HEK293 (cell line): ENCODE data around the gene RIC8A.

Experiments
- RBAK ChIP-seq: fragments of 450-650 bp; formaldehyde crosslinking; IDR thresholded peaks from 2 replicates; pipeline ENCODE4 v1.5.1; 2016; ENCODE audit warnings: missing biosample characterization, missing genetic modification characterization
- REST ChIP-seq: fragments of 450-650 bp; formaldehyde crosslinking; IDR thresholded peaks from 2 replicates; pipeline ENCODE4 v1.5.1; 2016; ENCODE audit warnings: missing biosample characterization, missing genetic modification characterization
- ZBTB7A ChIP-seq: fragments of 450-650 bp; formaldehyde crosslinking; IDR thresholded peaks from 2 replicates; pipeline ENCODE4 v1.5.1; 2016; ENCODE audit warnings: low read depth, missing biosample characterization, missing genetic modification characterization
- ZNF768 ChIP-seq: fragments of 450-650 bp; formaldehyde crosslinking; IDR thresholded peaks from 2 replicates; pipeline ENCODE4 v1.5.1; 2018; ENCODE audit warnings: missing biosample characterization, mild to moderate bottlenecking, missing genetic modification characterization
- ZSCAN23 ChIP-seq: fragments of 450-650 bp; formaldehyde crosslinking; IDR thresholded peaks from 2 replicates; pipeline ENCODE4 v1.5.1; 2016; ENCODE audit warnings: missing biosample characterization, missing genetic modification characterization
- TF ChIP-seq, protein P1 (sequence below): fragments of 450-650 bp; formaldehyde crosslinking; IDR thresholded peaks from 2 replicates; pipeline ENCODE4 v1.5.1; 2016; ENCODE audit warnings: missing biosample characterization, missing genetic modification characterization
- TF ChIP-seq, protein P2 (sequence below): fragments of 450-650 bp; formaldehyde crosslinking; IDR thresholded peaks from 2 replicates; pipeline ENCODE4 v1.5.1; 2016; ENCODE audit warnings: missing biosample characterization, missing genetic modification characterization

DNA sequence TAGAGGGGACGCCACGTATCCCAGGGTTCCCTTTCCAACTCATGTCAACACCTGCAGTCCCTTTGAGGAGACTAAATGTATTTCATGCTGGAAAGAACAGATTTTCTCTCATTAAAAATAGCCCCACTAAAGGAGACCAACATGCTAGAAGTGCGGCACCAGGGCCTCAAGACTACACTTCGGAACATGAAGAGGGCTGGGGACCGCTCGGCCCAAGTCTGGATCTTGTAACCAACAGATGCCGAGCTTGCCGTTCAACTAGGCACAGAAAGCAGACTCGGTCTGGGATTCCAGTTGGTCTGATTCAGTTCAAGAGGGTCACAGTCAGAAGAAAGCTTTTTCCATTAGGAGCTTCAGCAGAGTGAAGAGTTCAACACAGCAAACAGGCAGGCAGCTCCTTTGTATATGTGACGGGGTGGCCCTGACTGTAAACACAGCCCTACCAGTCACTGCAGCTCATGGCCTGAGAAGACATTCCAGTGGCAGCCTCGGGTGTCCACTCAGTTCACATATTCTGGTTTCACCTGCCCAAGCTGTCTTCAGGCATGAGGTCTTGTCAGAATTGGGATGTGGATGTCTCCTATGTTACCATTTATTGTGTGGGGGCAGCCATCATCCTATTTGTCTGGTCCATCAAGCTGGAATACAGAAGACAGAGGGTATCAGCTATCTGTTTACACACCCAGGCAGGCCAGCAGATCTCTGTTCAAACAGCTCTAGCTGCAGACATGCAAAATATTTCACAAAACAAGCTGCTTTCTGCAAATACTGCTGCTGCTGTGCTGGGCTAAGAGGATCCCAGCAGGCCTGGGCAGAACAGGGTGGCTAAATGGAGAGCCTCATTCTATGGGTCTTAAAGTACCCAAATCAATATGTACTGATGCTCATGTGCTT, 8.8 kb downstream of the RIC8A start:
- no peak for TF ChIP-seq ZNF768 (tag by site-specific recombination)
- TF ChIP-seq, protein P1, sequence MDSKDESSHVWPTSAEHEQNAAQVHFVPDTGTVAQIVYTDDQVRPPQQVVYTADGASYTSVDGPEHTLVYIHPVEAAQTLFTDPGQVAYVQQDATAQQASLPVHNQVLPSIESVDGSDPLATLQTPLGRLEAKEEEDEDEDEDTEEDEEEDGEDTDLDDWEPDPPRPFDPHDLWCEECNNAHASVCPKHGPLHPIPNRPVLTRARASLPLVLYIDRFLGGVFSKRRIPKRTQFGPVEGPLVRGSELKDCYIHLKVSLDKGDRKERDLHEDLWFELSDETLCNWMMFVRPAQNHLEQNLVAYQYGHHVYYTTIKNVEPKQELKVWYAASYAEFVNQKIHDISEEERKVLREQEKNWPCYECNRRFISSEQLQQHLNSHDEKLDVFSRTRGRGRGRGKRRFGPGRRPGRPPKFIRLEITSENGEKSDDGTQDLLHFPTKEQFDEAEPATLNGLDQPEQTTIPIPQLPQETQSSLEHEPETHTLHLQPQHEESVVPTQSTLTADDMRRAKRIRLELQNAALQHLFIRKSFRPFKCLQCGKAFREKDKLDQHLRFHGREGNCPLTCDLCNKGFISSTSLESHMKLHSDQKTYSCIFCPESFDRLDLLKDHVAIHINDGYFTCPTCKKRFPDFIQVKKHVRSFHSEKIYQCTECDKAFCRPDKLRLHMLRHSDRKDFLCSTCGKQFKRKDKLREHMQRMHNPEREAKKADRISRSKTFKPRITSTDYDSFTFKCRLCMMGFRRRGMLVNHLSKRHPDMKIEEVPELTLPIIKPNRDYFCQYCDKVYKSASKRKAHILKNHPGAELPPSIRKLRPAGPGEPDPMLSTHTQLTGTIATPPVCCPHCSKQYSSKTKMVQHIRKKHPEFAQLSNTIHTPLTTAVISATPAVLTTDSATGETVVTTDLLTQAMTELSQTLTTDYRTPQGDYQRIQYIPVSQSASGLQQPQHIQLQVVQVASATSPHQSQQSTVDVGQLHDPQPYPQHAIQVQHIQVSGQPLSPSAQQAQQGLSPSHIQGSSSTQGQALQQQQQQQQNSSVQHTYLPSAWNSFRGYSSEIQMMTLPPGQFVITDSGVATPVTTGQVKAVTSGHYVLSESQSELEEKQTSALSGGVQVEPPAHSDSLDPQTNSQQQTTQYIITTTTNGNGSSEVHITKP = no peak
- TF ChIP-seq, protein P2, sequence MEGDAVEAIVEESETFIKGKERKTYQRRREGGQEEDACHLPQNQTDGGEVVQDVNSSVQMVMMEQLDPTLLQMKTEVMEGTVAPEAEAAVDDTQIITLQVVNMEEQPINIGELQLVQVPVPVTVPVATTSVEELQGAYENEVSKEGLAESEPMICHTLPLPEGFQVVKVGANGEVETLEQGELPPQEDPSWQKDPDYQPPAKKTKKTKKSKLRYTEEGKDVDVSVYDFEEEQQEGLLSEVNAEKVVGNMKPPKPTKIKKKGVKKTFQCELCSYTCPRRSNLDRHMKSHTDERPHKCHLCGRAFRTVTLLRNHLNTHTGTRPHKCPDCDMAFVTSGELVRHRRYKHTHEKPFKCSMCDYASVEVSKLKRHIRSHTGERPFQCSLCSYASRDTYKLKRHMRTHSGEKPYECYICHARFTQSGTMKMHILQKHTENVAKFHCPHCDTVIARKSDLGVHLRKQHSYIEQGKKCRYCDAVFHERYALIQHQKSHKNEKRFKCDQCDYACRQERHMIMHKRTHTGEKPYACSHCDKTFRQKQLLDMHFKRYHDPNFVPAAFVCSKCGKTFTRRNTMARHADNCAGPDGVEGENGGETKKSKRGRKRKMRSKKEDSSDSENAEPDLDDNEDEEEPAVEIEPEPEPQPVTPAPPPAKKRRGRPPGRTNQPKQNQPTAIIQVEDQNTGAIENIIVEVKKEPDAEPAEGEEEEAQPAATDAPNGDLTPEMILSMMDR (tag by site-specific recombination) = no peak
- no peak for TF ChIP-seq ZSCAN23
- no peak for TF ChIP-seq REST (tag by site-specific recombination)
- TF ChIP-seq RBAK (tag by site-specific recombination) = no peak
- TF ChIP-seq ZBTB7A (tag by site-specific recombination) = no peak
